SU-DHL-6 (cell line): ENCODE measurements around the gene DUSP22.

Experiments
- CTCF ChIP-seq: fragments of 200-600 bp; sonication (generic); IDR thresholded peaks from one replicate; pipeline ENCODE4 v1.5.1; 2017; ENCODE audit warnings: antibody characterized with exemption, mild to moderate bottlenecking, low read length, moderate library complexity; ENCODE audit not compliant: insufficient read depth, poor library complexity, severe bottlenecking
- EZH2phosphoT487 ChIP-seq: fragments of 200-600 bp; sonication (generic), shearing (Covaris generic); conservative IDR thresholded peaks from 2 replicates; pipeline ENCODE4 v1.6.1; 2018; ENCODE audit warnings: mild to moderate bottlenecking, antibody characterized with exemption, low read length, moderate library complexity, mixed read lengths

GRCh38 chr6:305371-306206 lies 13.3 kb downstream of the DUSP22 start:
- TF ChIP-seq CTCF, result no peak
- TF ChIP-seq EZH2phosphoT487, result no peak
